T-cell (primary cell): ENCODE results near the gene FPR1. TPM values are rescaled to one million over a fixed set of nuclear protein-coding genes. Genes with fewer than 3 reads are reported as not detected.
"Not testable (repeated sequence)": the region's sequence is repeated elsewhere in the genome, so short reads cannot be mapped to it uniquely, and the experiment has no call there.

ENCODE experiments used
- ATAC-seq, 4 experiments: fragments of 200-7000 bp in 3 of 4; fragments of 150-1000 bp in 1 of 4; cut with Tn5 transposase; replicated peaks in 1 of 4; 1 replicate in 3 of 4; 2 replicates in 1 of 4; pipeline ENCODE4 v1.10.0; 2021; ENCODE audit warnings: moderate library complexity in 3 of 4, mild to moderate bottlenecking in 2 of 4, moderate number of reproducible peaks in 1 of 4
- CTCF ChIA-PET, 2 donors: fragments of 300-600 bp; sonication (Branson Sonifier 250); formaldehyde crosslinking; loops; one replicate each; lab custom pipeline; 2022; ENCODE audit warnings: antibody characterized with exemption in 2 of 2; lab: Charles Lee
- POLR2A ChIA-PET, 2 donors: fragments of 300-600 bp; sonication (Branson Sonifier 250); formaldehyde crosslinking; loops; one replicate each; lab custom pipeline; 2022; ENCODE audit warnings: antibody characterized with exemption in 2 of 2; lab: Charles Lee
- DNase-seq, 35 experiments: peaks; one replicate each; pipeline versions ENCODE4 v3.0.0 to v3.0.0-alpha.2; 2013 to 2023
- H3K27ac ChIP-seq: one replicate; pipeline ENCODE4 v1.5.1; 2013; ENCODE audit warnings: low read length
- H3K27me3 ChIP-seq, 2 experiments: replicated peaks in 1 of 2; 1 replicate in 1 of 2; 2 replicates in 1 of 2; pipeline versions ENCODE4 v1.6.1 to v1.7.0; 2013; ENCODE audit warnings: low read length in 1 of 2, mixed read lengths in 1 of 2; ENCODE audit not compliant: control insufficient read depth in 2 of 2, insufficient read depth in 2 of 2; ENCODE audit errors: extremely low read depth in 1 of 2
- H3K36me3 ChIP-seq, 2 donors: 1 replicate in 1 of 2; 2 replicates in 1 of 2; pipeline versions ENCODE4 v1.6.1 to v1.7.0; 2013; ENCODE audit warnings: low read length in 1 of 2; ENCODE audit not compliant: control insufficient read depth in 2 of 2, insufficient read depth in 1 of 2; ENCODE audit errors: extremely low read depth in 1 of 2
- H3K4me1 ChIP-seq, 2 experiments: 1 replicate in 1 of 2; 2 replicates in 1 of 2; pipeline versions ENCODE4 v1.6.1 to v1.7.0; 2013; ENCODE audit warnings: low read length in 2 of 2, mixed read lengths in 1 of 2; ENCODE audit not compliant: insufficient read depth in 2 of 2, control insufficient read depth in 1 of 2; ENCODE audit errors: extremely low read depth in 1 of 2
- H3K4me3 ChIP-seq, 2 donors: 1 replicate in 1 of 2; 2 replicates in 1 of 2; pipeline versions ENCODE4 v1.5.1 to v1.7.0; 2013; ENCODE audit warnings: mild to moderate bottlenecking in 2 of 2, low read length in 1 of 2, moderate library complexity in 1 of 2; ENCODE audit not compliant: control insufficient read depth in 1 of 2; ENCODE audit errors: extremely low read depth in 1 of 2
- H3K9me3 ChIP-seq: 2 replicates; pipeline ENCODE4 v1.7.0; 2013
- H3K27ac Mint-ChIP-seq, 2 donors: one replicate each; pipeline ENCODE4 v1.8.0; 2020 to 2021; ENCODE audit warnings: mild to moderate bottlenecking in 2 of 2, mixed read lengths in 2 of 2
- H3K27me3 Mint-ChIP-seq, 2 donors: one replicate each; pipeline ENCODE4 v1.8.0; 2021 to 2022; ENCODE audit warnings: mixed read lengths in 2 of 2
- H3K36me3 Mint-ChIP-seq: one replicate; pipeline ENCODE4 v1.8.0; 2021; ENCODE audit warnings: mixed read lengths
- H3K4me1 Mint-ChIP-seq, 3 donors: one replicate each; pipeline ENCODE4 v1.8.0; 2020 to 2022; ENCODE audit warnings: mixed read lengths in 3 of 3, mild to moderate bottlenecking in 1 of 3
- H3K4me3 Mint-ChIP-seq, 3 donors: one replicate each; pipeline ENCODE4 v1.8.0; 2020 to 2022; ENCODE audit warnings: mild to moderate bottlenecking in 3 of 3, mixed read lengths in 3 of 3, moderate library complexity in 3 of 3
- H3K9me3 Mint-ChIP-seq, 3 donors: one replicate each; pipeline ENCODE4 v1.8.0; 2020 to 2022; ENCODE audit warnings: mixed read lengths in 3 of 3
- WGBS: methylation state at CpG from one replicate; pipeline ENCODE4 v1.1.5; 2013; ENCODE audit warnings: missing lambda C conversion rate; ENCODE audit not compliant: insufficient coverage; 5-methylcytosine and 5-hydroxymethylcytosine counted together
- total RNA-seq, 35 experiments: library from RNA in 6 of 35; stranded (reverse) in 6 of 35; fragments of 120-200 nt in 1 of 35; gene quantifications; one replicate each; pipeline versions ENCODE4 v1.2.1 to v1.2.4 and lab custom pipeline; 2013 to 2026

Gene FPR1
- total RNA-seq, 5 donors from 2014 or later (not counting 1 experiment from before 2014, with no cell fraction given): 0.13 to 0.19 TPM; not detected in 3

DNA sequence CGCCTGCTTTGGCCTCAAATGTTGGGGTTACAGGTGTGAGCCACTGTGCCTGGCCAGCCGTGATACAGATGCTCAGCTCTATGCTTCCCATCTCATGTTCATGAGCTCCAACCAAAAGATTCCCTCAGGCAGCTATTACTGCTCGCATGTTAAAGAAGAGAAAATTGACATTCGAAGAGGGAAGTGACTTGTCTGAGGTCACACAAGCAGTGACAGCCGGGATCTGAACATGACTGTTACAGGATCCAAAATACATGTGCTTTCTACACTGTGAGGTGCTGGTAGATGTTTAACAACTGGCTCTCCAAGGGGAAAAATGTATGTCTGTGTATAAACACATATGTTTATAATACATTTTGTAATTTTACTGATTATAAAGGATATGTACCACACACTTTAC is 11.3 kb downstream of the FPR1 start:
- Mint-ChIP-seq H3K4me1 (no peaks in the 10 kb centered on the region), H3K27ac (no peak overlapping the region), H3K36me3 (no peaks in the 10 kb centered on the region), H3K4me3 (no peak overlapping the region), H3K9me3 (no peaks in the 10 kb centered on the region), H3K27me3 (peaks cover 21 to 23% of the 10 kb centered on the region in 2 donors)
- DNase-seq (no peak), ATAC-seq (no peak)
- H3K4me3 ChIP-seq: no peak overlapping the region
- ChIA-PET CTCF (no interaction called here), POLR2A (no interaction called here)
- no peaks in the 10 kb centered on the region for H3K36me3 ChIP-seq
- peaks cover under 1 to 4% of the 10 kb centered on the region in 2 experiments for H3K27me3 ChIP-seq
- no peaks in the 10 kb centered on the region for H3K9me3 ChIP-seq
- H3K4me1 ChIP-seq: no peaks in the 10 kb centered on the region
- no peak overlapping the region for H3K27ac ChIP-seq
- WGBS: 63% methylated on average over 1 of the region's 5 CpGs

- Mint-ChIP-seq H3K27me3 (peaks cover 21 to 29% of the 10 kb centered on the region in 2 donors), H3K4me1 (no peaks in the 10 kb centered on the region), H3K27ac (no peak overlapping the region), H3K36me3 (no peaks in the 10 kb centered on the region), H3K9me3 (no peaks in the 10 kb centered on the region), H3K4me3 (no peak overlapping the region)
- H3K36me3 ChIP-seq: no peaks in the 10 kb centered on the region
- H3K27ac ChIP-seq: no peak overlapping the region
- POLR2A ChIA-PET: no interaction called here
- DNase-seq: peak in 1 of 35 experiments; percentile 5
- no peaks in the 10 kb centered on the region for H3K4me1 ChIP-seq
- H3K27me3 ChIP-seq: peaks cover 2 to 4% of the 10 kb centered on the region in 2 experiments
- WGBS: 75% methylated on average over 5 of the region's 13 CpGs
- H3K9me3 ChIP-seq: no peaks in the 10 kb centered on the region
- no peak for ATAC-seq
- H3K4me3 ChIP-seq: no peak overlapping the region
- CTCF ChIA-PET: no interaction called here
Measured at GRCh38 chr19:51739466-51740213, 12.0 kb downstream of the FPR1 start.

DNA sequence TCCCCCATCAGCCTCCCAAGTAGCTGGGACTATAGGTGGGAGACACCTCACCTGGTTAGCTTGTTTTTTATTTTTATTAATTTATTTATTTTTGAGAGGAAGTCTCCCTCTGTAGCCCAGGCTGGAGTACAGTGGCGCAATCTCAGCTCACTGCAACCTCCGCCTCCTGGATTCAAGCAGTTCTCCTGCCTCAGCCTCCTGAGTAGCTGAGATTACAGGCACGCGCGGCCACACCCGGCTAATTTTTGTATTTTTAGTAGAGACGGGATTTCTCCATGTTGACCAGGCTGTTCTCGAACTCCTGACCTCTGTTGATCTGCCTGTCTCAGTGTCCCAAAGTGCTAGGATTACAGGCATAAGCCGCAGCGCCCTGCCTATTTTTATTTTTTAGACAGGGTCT is 13.2 kb downstream of the FPR1 start:
- H3K27ac ChIP-seq, H3K4me3 Mint-ChIP-seq, H3K36me3 Mint-ChIP-seq, H3K9me3 Mint-ChIP-seq, H3K4me1 ChIP-seq, H3K4me1 Mint-ChIP-seq, H3K36me3 ChIP-seq, H3K27ac Mint-ChIP-seq, ATAC-seq, CTCF ChIA-PET, H3K27me3 ChIP-seq, H3K9me3 ChIP-seq, DNase-seq, H3K4me3 ChIP-seq: not testable (repeated sequence)
- WGBS: no CpG with 5 or more reads among the region's 10 CpGs
- H3K27me3 Mint-ChIP-seq: peaks cover 18 to 27% of the 10 kb centered on the region in 2 donors
- POLR2A ChIA-PET: interaction anchor here in 1 of 2 donors (0.6 kb wide), 1 partner anchor 346 kb away, joined by 3 read pairs; no protein-coding TSS in a partner anchor

- Histone ChIP-seq H3K27me3 (peaks cover 2 to 4% of the 10 kb centered on the region in 2 experiments), H3K36me3 (no peaks in the 10 kb centered on the region), H3K4me3 (no peak overlapping the region), H3K9me3 (no peaks in the 10 kb centered on the region), H3K4me1 (no peaks in the 10 kb centered on the region), H3K27ac (no peak overlapping the region)
- CTCF ChIA-PET: no interaction called here
- Mint-ChIP-seq H3K4me1 (no peaks in the 10 kb centered on the region), H3K9me3 (no peaks in the 10 kb centered on the region), H3K4me3 (no peak overlapping the region), H3K27ac (no peak overlapping the region), H3K27me3 (peaks cover 18 to 27% of the 10 kb centered on the region in 2 donors), H3K36me3 (no peaks in the 10 kb centered on the region)
- POLR2A ChIA-PET: interaction anchor here in 1 of 2 donors (0.6 kb wide), 1 partner anchor 347 kb away, joined by 3 read pairs; no protein-coding TSS in a partner anchor
- ATAC-seq (no peak), DNase-seq (no peak)
- 100% methylated on average over 1 of the region's 2 CpGs for WGBS
Measured at GRCh38 chr19:51737924-51738323, 13.8 kb downstream of the FPR1 start.

- ChIA-PET CTCF (no interaction called here), POLR2A (no interaction called here)
- Histone ChIP-seq H3K27me3 (peaks cover 2 to 4% of the 10 kb centered on the region in 2 experiments), H3K36me3 (no peaks in the 10 kb centered on the region), H3K4me3 (no peak overlapping the region), H3K27ac (no peak overlapping the region), H3K4me1 (no peaks in the 10 kb centered on the region), H3K9me3 (no peaks in the 10 kb centered on the region)
- no peaks in the 10 kb centered on the region for H3K36me3 Mint-ChIP-seq
- ATAC-seq (no peak), DNase-seq (no peak)
- peaks cover 0 to 1% (median under 1%) of the 10 kb centered on the region in 3 donors for H3K9me3 Mint-ChIP-seq
- H3K27me3 Mint-ChIP-seq: peaks cover 18 to 27% of the 10 kb centered on the region in 2 donors
- H3K4me1 Mint-ChIP-seq: no peaks in the 10 kb centered on the region
- H3K4me3 Mint-ChIP-seq: no peak overlapping the region
- no peak overlapping the region for H3K27ac Mint-ChIP-seq
- no CpG with 5 or more reads among the region's 3 CpGs for WGBS
Measured at GRCh38 chr19:51737389-51737788, 14.3 kb downstream of the FPR1 start.

DNA sequence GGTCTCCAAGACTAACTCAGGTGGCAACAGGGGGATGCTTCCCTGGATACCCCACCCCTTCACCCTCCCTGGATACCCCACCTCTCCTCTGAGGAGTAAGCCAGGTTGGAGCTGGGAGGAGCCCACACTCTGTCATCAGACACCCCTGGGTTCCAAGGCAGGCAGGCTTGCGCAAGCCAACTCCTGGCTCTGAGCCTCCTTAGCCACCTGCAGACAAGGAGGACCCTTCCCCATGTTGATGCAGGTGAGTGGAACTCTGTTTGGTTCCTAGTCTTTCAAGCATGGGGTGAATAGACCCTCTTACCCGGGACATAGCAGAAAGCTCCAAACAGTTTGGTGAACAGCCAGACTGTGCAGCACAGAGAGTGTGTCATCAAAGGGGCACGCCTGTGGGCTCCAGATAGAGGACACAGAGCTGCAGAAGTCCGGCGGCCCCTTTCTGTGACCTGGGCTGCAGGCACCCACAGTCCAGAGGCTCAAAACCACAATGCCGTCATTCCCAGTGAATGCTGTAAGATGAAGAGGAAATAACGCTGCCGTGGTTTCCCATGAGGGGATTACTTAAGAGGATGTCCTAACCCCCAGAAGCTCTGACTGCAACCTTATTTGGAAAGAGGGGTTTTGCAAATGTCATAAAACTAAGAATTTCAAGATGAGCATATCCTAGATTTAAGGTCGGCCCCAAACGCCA is 15.8 kb downstream of the FPR1 start:
- ATAC-seq (no peak), DNase-seq (peak in 21 of 35 experiments; percentile 3 to 61 (median 17))
- WGBS: 18% methylated on average over 6 of the region's 10 CpGs
- ChIA-PET CTCF (no interaction called here), POLR2A (no interaction called here)
- H3K9me3 Mint-ChIP-seq: peaks cover 6 to 12% (median 7%) of the 10 kb centered on the region in 3 donors
- H3K36me3 Mint-ChIP-seq: no peaks in the 10 kb centered on the region
- no peaks in the 10 kb centered on the region for H3K4me1 Mint-ChIP-seq
- H3K4me1 ChIP-seq: no peaks in the 10 kb centered on the region
- H3K27me3 Mint-ChIP-seq: peaks cover 22 to 30% of the 10 kb centered on the region in 2 donors
- no peak overlapping the region for H3K4me3 ChIP-seq
- H3K27ac ChIP-seq: no peak overlapping the region
- no peaks in the 10 kb centered on the region for H3K36me3 ChIP-seq
- H3K27ac Mint-ChIP-seq: no peak overlapping the region
- peaks cover 2 to 9% of the 10 kb centered on the region in 2 experiments for H3K27me3 ChIP-seq
- no peaks in the 10 kb centered on the region for H3K9me3 ChIP-seq
- H3K4me3 Mint-ChIP-seq: no peak overlapping the region
